Activated CD4-positive, alpha-beta T cell treated with anti-CD3 and anti-CD28 coated beads, Interleukin-2, amount 50 U/mL, for 4 hours (primary cell): Measurements from ENCODE around the gene RBMS3.

ENCODE experiments used
- DNase-seq, 2 experiments: peaks; one replicate each; pipeline ENCODE4 v3.0.0-alpha.2; 2020

Gene RBMS3

DNA sequence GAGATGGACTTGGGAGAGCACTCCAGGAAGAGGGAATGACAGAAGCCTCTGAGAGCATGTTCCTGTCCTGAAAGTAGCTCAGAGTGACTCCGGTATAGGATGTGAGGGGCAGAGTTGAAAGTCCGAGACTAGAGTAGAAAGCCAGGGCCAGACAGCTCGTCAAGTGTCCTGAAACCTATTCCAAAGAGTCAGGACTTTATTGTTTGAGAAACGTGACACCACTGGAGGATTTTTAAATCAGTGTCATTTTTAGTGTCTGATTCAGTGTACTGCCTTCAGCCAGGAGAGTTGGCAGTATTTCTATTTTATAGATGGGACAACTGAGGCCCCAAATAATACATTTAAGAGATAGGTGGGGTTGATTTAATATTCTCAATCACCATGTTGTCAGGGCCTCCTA is 1.6 kb upstream of the RBMS3 start:
- DNase-seq = no peak

DNA sequence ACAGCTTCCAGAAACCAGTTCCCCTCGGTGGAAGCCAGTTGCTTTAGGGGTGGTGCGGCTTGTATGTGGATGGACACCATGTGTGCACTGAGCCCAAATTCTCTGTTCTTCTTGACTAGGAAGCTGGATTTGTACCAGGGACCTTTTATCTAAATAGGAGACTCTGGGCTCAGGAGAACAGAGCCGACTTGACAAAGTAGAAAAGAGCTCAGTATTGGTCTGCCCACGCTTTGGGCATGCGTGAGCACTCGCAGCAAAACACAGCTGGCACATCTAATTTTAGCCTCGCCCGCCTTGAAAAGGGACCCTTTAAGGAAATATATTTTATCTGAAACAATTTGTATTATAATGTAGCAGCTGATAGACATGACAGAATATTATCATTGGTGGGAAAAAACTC is 1.1 kb upstream of the RBMS3 start:
- DNase-seq = no peak

DNA sequence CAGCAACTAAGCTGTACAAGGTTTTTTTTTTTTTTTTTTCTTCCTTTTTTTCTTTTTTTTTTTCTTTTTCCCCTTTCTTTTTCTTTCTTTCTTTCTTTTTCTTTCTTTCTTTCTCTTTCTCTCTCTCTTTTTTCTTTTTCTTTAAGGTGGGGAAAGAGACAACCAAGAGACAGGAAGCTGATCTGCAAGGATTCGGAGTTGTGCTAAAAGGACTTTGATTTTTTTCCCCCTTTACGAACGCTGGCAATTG is 148 bp downstream of the RBMS3 start:
- DNase-seq = no peak

DNA sequence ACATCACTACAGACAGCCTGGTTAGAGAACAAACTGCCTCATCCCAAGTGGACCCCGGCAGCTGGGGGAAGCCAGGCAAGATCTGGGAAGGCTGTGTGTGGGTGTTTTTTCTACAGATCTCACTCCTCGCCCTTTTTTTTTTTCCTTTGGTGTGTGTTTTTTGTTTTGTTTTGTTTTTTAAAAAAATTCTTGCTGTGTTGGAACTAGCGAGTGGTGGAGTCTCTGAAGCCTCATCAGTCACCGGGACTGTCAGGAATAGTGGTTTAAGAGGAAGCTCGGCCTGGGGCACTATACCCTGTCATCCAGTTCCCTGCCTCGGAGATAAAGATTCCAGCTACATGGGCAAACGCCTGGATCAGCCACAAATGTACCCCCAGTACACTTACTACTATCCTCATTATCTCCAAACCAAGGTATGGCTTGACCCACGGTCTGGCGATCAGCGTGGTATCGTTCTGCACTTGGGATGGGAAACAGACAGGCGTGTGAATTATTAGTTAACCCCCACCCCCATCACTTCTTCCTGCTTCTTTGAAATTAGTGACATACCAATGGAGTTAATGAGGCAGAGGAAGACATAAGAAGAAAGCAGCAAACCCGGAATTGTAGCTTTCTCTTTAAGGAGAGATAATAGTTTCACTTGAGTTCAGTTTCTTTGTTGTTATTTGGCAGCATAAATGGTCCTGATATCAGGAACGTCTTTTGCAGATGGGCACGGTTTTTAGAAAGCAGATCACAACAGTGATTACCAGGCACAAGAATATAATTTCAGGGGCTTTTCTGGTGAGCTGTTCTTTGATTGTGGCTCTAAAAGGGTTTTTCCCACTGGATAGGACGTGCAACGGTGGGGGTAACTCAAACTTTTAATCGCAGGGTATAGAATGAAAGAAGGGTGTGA is 722 bp downstream of the RBMS3 start:
- no peak for DNase-seq

DNA sequence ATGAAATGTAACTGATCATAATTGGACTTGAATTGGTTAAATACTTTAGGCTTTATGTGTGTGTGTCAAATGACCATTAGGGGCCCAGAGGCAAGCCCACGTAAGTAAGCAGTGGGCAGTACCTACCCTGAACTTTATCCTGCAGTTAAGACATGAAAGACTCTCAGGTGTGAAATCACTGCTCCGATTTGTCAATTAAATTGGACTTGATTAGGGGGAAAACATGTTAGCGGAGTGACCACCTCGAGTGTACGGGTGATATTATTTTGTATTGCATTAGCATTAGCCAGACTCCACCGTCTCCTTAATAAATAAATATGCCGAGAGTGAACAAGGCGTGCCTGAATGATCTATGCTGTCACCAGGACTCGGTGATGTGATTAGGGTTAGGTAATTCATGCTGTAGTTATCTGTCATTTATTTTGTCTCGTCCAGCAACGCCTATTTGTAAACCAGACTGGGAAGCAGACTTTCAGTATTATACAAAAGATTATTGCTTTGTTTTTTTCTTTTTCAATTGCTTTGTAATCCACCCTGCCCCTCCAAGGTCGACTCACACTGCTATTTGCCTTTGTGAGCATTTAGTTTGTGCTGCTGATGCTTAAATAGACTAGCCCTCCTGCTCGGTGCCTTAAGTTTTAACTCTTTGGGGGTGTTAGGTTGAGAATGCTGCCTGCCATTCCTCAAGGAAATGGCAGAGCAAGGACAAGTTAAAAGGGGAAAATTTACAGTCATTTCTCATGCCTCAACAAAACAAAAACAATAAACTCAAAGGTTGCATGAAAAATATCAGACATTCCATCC is 1.8 kb downstream of the RBMS3 start:
- no peak for DNase-seq

DNA sequence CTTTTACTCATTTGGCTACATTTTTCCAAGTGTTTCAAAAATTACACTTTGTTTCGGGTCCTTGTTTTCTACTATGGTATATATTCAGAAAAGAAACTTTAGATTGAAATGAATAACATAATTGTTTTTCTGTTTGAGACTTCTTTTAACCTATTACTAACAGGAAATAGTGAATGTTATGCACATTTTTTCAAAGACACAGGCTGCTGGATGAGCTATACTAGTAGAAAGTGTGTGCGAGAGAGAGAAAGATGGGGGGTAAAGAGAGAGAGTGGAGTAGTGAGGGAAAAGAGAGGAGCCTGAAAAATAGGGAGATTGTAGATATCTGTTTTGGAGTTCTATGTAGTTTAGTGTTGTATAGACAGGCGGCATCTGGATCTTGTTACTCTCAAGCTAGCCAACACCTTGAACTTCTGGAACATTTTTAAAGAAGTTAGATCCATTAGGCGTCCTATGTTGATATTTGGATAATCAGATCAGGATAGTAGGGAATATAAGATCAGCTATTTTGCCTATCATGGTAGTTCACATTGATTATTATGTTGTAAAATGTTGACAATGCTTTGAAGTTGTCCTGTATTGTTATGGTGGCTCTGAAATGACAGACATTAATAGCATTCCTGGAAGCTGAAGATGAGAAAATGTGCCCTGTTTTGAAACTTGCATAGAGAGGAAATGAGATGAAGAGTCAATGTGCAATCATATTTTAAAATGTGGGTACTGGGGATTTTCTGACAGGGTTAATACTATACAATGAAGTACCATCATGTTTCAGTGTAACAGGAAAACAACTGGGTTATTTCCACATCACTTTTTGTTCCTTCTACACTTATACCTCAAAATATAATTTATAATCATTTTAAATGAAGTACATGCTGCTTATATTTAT is 2.6 kb downstream of the RBMS3 start:
- DNase-seq = no peak

DNA sequence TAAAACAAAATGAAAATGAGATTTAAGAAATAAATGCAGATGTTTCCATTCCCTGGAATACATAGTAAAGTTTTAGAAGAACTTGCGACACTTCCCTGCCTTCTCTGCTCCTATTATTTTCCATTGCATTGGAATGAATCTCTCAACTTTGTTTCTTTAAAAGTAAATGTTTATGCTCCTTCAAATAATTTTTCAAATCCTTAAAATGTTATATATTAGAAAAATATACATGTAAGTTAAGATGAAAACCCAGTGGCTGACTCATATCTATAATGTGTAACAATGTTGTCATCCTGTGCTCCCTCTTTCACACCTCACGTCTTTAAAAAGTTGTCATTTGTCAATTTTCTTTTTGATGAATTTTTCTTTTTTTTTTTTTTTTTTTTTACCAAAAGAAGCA is 3.6 kb downstream of the RBMS3 start:
- no peak for DNase-seq

DNA sequence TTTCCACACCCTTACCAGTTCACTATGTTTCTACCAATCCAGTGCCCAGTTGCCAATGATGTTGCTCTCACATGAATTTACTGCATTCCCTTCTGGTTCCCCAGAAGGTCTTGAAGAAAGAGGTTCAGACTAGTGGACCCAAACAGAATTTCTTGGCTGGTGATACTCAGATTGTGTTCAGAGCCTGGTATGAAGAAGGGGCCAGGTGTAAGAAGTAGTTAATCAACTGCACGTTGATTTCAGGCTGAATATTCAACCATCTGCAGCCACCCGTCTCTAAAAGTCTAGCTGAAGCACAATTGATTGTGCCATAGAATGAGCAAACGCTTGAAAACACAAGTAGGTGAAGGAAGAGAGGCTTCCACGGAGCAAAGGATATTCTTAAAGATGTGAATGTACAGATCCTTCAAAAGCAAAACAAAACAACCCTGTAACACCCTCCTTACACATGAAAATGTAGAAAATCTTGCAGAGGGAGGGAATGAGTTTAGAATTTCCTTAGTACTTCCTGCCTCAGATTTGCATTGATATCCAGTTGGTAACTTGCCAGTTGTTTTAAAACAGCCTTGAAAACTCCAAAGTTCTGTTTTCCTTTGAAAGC is 4.7 kb downstream of the RBMS3 start:
- no peak for DNase-seq

DNA sequence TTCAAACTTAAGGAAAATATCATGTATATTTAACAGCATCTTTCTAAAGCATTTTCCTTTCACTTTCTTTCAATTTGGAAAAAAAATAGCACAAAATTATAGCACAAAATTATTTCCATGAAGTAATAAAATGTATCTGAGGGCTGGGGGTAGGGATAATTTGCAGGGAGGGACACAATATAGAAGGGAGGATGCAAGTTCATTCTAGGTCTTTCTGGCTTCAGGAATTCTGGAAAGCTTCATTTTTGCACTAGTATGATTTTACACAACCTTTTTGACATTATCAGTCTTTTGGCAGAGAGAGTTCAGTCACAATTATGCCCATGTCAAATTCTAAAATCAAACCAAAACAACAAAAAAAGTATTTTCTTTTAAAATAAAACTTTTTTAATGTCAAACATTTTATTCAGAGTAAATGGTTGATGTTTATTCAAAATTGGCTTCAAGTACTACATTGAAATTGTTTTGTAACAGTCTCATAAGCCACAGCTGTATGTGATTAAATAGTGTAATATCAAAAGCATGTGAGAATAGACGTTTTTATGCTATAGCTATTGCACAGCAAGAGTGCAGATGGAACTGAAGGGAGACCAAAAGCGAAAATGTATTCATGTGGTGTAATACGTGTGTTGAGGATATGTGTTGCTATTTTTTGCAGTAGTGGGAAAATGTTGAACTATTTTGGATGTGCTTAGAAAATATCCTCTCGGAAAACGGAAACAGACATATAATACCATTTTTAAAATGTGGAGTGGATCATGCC is 5.8 kb downstream of the RBMS3 start:
- DNase-seq = no peak

DNA sequence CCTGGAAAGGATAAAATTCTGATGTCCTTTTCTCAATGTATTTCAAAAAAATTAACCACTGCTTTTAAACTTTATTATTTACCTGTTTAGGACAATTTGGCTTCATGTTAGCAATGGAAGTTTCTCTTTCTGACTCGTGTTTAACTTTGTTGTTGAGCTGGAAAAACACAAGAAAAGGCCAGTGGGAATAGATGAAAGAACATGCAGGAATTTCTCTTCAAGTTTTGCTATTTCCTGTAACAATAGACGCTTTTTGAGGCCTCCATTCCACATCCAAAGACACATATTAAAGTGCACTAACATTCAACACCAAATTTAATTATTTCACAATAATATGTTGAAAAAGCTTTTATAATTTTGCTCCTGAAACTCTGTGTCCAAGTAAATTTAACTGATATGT is 9.7 kb downstream of the RBMS3 start:
- no peak for DNase-seq

DNA sequence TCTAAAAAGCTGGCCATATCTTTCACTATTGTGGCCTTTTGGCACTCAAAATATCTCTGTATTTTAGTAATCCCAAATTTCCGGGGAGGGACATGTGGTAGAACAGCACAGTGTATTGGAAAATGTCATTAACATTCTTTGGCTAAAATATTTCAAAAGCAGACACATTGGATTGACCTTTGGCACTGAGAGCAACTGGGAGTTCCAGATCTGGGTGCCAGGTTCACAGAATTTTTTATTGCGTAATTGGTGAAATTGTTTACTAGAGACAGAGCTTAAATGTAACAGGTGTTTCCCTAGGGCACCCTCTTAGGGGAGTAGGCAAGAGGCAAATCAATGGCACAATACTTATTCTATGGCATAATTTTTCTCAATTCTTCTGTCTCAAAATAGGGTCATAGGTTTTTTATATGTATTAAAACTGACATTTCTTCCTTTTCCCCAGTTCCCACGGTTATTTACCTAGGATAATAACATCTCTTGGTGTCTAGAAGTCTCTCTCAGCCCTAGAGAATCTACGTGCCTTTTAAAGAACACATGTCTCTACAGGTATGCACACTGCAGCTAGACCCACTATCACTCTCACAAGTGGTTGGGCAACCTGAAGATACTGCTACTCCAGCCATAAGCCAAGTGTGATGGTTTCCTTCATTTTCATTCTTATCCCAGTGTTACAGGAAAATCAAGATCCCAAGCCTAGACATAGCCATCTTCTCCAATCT is 10.6 kb downstream of the RBMS3 start:
- DNase-seq = no peak

DNA sequence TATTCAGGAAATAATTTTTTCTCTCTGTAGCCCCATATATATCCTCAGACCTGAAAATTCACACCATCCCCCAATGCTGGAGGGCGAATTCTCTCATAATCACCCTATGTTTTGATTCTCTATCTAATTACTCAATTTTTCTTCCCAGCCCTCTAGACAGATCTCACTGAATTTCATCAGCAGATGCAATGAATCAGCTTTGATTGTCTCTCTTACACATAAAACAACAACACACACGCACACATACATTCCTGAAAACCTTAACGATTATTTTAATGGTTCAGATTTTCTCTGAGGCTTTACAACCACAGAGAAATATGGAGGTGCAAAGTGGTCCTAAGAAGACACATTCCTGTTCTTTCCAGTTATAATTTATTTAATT is 11.1 kb downstream of the RBMS3 start:
- no peak for DNase-seq

DNA sequence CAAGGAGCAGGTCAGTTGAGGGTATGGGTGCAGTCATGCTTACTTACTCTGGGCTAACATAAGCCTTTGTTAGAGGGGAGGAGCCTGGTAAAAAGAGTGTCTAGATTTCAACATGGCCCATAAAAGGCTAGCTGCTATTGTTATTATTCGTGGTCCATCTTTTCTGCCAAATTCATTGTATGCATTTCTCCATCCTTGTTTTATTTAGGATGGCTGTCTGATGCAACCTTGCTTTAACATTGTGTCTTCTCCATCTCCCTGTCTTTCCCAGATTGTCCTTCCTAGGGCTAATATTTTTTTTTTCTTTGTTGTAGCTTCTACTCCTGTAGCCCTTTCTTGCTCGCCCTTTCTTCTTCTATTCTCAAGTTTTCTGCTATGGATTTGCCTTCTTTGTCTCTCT is 12.6 kb downstream of the RBMS3 start:
- DNase-seq = no peak

DNA sequence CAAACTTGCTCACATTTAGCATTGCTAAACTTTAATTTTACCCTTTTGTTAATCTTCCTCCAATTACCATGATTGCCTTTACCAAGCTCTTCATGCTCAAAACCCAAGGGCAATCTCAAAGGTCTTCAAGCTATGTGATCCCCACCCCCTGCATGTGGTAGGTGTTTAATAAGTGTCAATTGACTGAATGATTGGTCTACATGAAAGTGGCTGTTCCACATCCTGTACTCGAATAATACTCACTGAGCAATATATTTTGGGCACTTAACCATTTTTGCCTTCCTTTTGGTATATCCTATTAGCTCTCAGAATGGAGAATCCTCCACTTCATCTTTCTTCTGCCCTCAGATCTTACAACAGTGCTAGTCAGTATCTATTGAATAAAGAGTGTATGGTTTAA is 17.1 kb downstream of the RBMS3 start:
- DNase-seq = no peak

DNA sequence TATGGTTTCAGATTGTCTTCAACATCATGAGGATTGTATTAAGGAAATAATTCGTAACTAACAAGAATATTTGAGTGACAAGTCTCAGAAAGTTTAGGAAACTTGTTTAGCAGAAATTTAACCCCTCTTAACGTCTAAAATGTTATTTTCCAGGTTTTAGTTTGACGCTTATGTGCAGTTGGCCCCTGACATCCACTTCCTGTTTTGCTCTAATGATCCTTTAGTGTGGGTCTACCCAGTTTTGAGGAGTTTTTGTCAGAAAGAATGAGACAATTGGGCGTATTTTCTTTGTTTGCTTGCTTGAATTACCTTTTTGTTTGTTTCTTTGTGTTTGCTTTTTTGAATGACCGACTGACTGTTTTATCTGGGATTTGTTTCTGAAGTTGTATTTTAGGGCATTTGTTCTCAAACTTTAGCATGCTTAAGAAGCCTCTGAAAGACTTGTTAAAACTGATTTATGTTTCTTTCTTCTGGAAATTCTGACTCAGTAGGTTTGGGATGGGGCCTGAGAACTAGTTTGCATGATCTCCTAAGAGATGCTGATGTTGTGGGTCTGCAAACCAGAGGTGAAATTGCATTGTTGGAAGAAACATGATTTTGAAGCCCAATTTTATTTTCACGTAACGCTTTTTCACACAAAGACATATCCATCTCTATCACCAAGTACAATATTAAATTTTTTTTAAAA is 20.6 kb downstream of the RBMS3 start:
- no peak for DNase-seq

DNA sequence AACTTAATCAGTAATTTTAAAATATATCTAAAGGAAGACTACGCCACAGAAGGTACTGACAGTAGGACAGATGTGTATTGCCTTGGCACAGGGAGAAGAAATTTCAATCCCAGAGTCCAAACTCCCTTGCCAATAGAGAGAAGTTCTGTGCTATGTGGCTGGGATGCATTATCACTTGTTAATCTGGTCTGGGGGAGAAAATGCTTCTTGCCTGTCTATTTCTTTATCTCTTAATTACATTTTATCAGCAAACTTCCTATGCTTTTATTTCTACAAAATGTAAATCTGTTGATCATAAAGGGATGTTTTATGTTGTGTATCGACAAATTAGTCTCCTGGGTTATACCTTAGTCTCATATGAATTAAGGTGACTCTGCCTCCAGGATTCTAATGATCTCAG is 21.7 kb downstream of the RBMS3 start:
- no peak for DNase-seq

DNA sequence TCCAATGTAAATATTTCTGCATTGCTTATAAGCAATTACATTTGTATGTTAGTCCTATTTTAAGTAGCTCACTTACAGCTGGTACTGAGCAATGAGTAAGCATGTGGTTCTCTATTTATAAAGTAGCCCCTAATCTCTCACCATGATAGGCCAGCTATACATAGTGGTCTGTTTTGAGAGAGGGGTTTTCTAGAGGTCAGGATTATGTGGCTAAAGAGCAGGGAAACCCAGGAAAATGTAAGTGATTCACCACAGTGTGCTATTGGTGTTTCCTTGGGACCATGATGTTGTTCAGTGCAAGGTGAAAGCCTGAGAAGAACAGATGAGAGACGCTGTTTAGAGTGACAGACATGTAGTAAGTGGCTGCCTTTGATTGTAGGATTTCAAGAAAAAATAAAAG is 26.4 kb downstream of the RBMS3 start:
- DNase-seq = no peak

DNA sequence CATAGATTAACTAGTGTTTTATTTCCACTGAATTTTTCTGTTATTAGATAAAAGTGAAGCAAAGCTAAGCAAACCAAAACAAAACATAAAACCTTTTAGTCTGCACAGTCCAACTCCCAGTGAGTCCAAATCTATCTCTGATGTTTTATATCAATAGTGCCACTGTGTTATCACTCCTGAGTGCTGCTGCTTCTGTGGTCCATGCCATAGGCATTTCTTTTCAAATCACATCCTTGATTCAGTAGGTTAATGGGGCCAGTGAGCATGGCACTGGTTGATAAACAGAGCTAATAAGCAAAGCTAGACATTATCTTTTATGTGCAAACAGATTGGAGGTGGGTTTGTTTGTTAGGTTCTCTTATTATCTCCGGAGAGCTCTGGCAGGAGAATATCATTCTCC is 30.0 kb downstream of the RBMS3 start:
- DNase-seq = no peak

DNA sequence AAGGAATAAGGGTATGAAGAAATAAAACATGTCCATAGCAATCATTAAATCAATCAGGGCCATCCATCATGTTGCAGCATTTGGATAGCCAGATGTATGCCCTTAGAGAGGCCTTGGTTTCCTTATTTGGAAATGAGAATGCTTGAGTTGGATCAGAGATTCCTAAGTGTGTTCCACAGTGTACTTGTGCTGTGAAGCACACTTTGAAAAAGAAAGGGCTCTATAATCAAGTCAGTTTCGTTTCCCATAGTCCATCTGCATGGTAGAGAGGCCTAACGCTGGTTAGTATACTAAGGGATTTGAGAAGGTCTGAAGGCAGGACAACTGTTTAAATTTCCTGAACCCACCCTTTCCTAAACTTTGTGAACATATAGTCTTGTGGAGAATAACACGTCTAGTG is 30.9 kb downstream of the RBMS3 start:
- no peak for DNase-seq

DNA sequence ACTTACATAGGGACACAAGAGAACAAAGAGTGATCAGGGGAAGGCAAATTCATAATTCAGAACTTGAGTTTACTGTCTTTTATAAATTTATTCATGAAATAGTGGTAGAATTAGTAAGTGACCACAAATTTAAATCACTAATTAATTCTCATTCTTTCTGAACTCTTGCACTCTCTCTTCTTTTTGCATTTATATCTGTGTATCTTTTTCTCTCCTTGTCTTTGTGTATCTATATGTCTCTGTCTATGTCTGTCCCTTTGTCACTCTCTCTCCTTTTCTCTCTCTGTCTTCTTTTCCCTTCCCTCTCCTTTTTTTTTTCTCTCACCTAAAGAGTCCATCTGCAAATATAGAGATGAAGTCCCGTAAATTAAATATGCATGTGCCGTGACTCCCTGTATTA is 31.5 kb downstream of the RBMS3 start:
- DNase-seq = no peak

DNA sequence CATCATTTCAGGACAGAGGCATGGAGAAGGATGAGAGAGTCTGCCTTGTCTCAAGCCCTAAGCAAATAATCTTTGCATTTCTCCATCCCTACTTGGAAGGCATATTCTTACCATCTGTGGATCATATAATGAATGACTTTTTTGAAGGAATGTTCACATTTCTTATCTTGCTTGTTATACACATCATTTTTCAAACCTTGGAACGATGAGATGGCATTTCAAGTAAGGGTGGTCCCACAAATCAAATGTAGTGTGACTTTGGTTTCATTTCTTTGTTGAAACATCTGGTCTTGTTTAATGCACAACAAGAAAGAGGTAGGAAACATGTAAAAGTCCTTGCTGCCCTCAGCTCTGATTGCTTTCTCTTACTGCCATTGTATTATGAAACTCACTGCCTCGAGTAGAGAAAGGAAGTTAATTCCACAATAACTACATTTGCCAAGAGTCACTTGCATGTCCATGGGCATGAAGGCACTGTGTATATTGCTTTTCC is 32.1 kb downstream of the RBMS3 start:
- DNase-seq = no peak
